Panc1 (cell line): Measurements from ENCODE around the gene DNAH7.

Experiments used
- CTCF ChIP-seq: fragments of 450-650 bp; IDR thresholded peaks from 2 replicates; pipeline ENCODE4 v1.5.1; 2017; ENCODE audit warnings: mild to moderate bottlenecking
- POLR2AphosphoS5 ChIP-seq: IDR thresholded peaks from 2 replicates; pipeline ENCODE4 v1.6.1; 2012; ENCODE audit warnings: mild to moderate bottlenecking, low read depth, low read length, moderate library complexity
- REST ChIP-seq, 2 experiments: IDR thresholded peaks; 2 replicates each; pipeline ENCODE4 v1.6.1; 2011 to 2012; ENCODE audit warnings: low read depth in 2 of 2, control low read depth in 1 of 2, low read length in 1 of 2, mild to moderate bottlenecking in 1 of 2, moderate library complexity in 1 of 2; ENCODE audit not compliant: insufficient read depth in 1 of 2
- SIN3A ChIP-seq: IDR thresholded peaks from 2 replicates; pipeline ENCODE4 v1.6.1; 2012; ENCODE audit warnings: low read depth, mild to moderate bottlenecking, low read length, moderate library complexity, borderline replicate concordance; ENCODE audit not compliant: insufficient read depth

- TF ChIP-seq CTCF (no peak), POLR2AphosphoS5 (no peak), REST (IDR thresholded peaks at IDR 0.05; ENCODE audit: insufficient read depth in 1 of 2, low read depth in 2 of 2, low read length in 1 of 2) (no peak), SIN3A (no peak)
These were observed 177.6 kb downstream of the DNAH7 start for GRCh38 chr2:195891081-195891480.
